ENCODE results near the gene EML1. TPM values are rescaled to one million over a fixed set of nuclear protein-coding genes. Genes with fewer than 3 reads are reported as not detected.

EML1 gene
- total RNA-seq, 1 experiment from 2014 or later, result 16.1 TPM

- TF ChIP-seq GABPB1 (CRISPR knock-in tag; IDR thresholded peaks at IDR 0.05), result no peak
- TF ChIP-seq ZNF396 (CRISPR knock-in tag; IDR thresholded peaks at IDR 0.05; ENCODE audit: borderline replicate concordance), result no peak
- TF ChIP-seq NFE2L1 (CRISPR knock-in tag; IDR thresholded peaks at IDR 0.05), result no peak
Observed at GRCh38 chr14:99904506-99904905, 111.3 kb downstream of the EML1 start (continued).

GRCh38 chr14:99905121-99905520 lies 111.9 kb downstream of the EML1 start:
- TF ChIP-seq HMGXB4 (CRISPR knock-in tag; IDR thresholded peaks at IDR 0.05) (no peak), E2F4 (CRISPR knock-in tag; IDR thresholded peaks at IDR 0.05; ENCODE audit: borderline replicate concordance, low read depth) (no peak), GABPB1 (CRISPR knock-in tag; IDR thresholded peaks at IDR 0.05) (no peak), CTCF (IDR thresholded peaks at IDR 0.05) (no peak), NR2C2 (CRISPR knock-in tag; IDR thresholded peaks at IDR 0.05) (no peak), NFE2L1 (CRISPR knock-in tag; IDR thresholded peaks at IDR 0.05) (no peak), ZNF416 (CRISPR knock-in tag; IDR thresholded peaks at IDR 0.05) (no peak), TCF7 (CRISPR knock-in tag; IDR thresholded peaks at IDR 0.05; ENCODE audit: low read depth) (no peak), ZNF396 (CRISPR knock-in tag; IDR thresholded peaks at IDR 0.05; ENCODE audit: borderline replicate concordance) (no peak), ETV6 (CRISPR knock-in tag; IDR thresholded peaks at IDR 0.05) (no peak), CREB1 (CRISPR knock-in tag; IDR thresholded peaks at IDR 0.05) (no peak), CREM (CRISPR knock-in tag; IDR thresholded peaks at IDR 0.05) (no peak), SMAD4 (CRISPR knock-in tag; IDR thresholded peaks at IDR 0.05) (no peak), IRF2 (CRISPR knock-in tag; IDR thresholded peaks at IDR 0.05; ENCODE audit: borderline replicate concordance, low read depth) (no peak)
- Mint-ChIP-seq H3K4me3 (no peak overlapping the region), H3K4me1 (peaks cover 4% of the 10 kb centered on the region; the same call in 1 of the 2 replicates), H3K27ac (no peak overlapping the region), H3K9me3 (peaks cover 33% of the 10 kb centered on the region), H3K27me3 (ENCODE audit: low read depth) (no peaks in the 10 kb centered on the region; the same call in 1 of the 2 replicates), H3K36me3 (peaks cover 40% of the 10 kb centered on the region)
- POLR2A ChIA-PET, result no interaction called here
- CTCF ChIA-PET, result no interaction called here
- DNase-seq (ENCODE audit: low spot score) (no peak), ATAC-seq (no peak)

- H3K36me3 Mint-ChIP-seq, result peaks cover 18% of the 10 kb centered on the region
- DNase-seq (ENCODE audit: low spot score) (no peak), ATAC-seq (no peak)
- H3K27ac Mint-ChIP-seq, result no peak overlapping the region
- H3K27me3 Mint-ChIP-seq (ENCODE audit: low read depth), result no peaks in the 10 kb centered on the region; the same call in 1 of the 2 replicates
- POLR2A ChIA-PET, result no interaction called here
- no peak overlapping the region for H3K4me3 Mint-ChIP-seq
- CTCF ChIA-PET, result no interaction called here
- no peaks in the 10 kb centered on the region for H3K4me1 Mint-ChIP-seq
- peaks cover 19% of the 10 kb centered on the region for H3K9me3 Mint-ChIP-seq
- no peak for TF ChIP-seq ZNF425 (CRISPR knock-in tag; conservative IDR thresholded peaks at IDR 0.05)
- no peak for TF ChIP-seq ELF4 (CRISPR knock-in tag; IDR thresholded peaks at IDR 0.05; ENCODE audit: low read depth)
- TF ChIP-seq ZNF138 (CRISPR knock-in tag; conservative IDR thresholded peaks at IDR 0.05), result no peak
- TF ChIP-seq RELA (CRISPR knock-in tag; IDR thresholded peaks at IDR 0.05; ENCODE audit: borderline replicate concordance), result no peak
- TF ChIP-seq NR3C1 (CRISPR knock-in tag; conservative IDR thresholded peaks at IDR 0.05; ENCODE audit: low read depth), result no peak
- TF ChIP-seq STAT6 (CRISPR knock-in tag; conservative IDR thresholded peaks at IDR 0.05; ENCODE audit: low read depth), result no peak
- TF ChIP-seq GTF2I (CRISPR knock-in tag; conservative IDR thresholded peaks at IDR 0.05), result no peak
- TF ChIP-seq RORB (CRISPR knock-in tag; IDR thresholded peaks at IDR 0.05), result no peak
Observed at GRCh38 chr14:99907761-99908652, 114.8 kb downstream of the EML1 start.

Data from WTC11 (cell line).